Measurements from ENCODE around the gene HSPB8. TPM values are rescaled to one million over a fixed set of nuclear protein-coding genes. Genes with fewer than 3 reads are reported as not detected.

Gene HSPB8
- total and polyA plus RNA-seq, 2 of the 8 experiments (the other 6 are each of a cell fraction or from before 2014, with no cell fraction given) = 11.7 to 28.2 TPM

DNA sequence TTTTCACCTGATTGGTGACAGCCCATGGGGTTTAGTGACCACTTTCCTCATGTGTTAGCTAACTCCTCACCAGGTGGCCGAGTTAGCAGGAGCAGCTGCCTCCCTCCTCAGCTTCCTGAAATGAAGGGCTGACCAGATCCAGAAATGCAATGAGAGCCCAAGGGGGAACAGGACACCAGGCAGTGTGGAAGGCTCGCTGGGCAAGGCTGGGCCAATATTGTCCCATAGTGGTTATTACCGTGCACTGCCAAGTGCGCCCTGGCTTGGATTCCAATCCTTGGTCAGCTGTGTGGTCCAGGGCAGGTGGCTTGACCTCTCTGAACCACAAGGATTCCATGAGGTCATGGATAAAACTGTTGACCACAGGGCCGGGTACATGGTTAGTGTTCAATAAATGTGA lies 3.6 kb upstream of the HSPB8 start:
- Histone ChIP-seq H2BK15ac (ENCODE audit: low read length) (no peak overlapping the region), H3K36me3 (ENCODE audit: control insufficient read depth in 2 of 4, insufficient read depth in 4 of 4, low read length in 3 of 4) (no peaks in the 10 kb centered on the region), H3K79me1 (ENCODE audit: low read depth, low read length) (no peaks in the 10 kb centered on the region), H4K20me1 (replicated peaks in 1 of 2; ENCODE audit: control insufficient read depth in 1 of 2, insufficient read depth in 2 of 2, low read length in 2 of 2) (no peaks in the 10 kb centered on the region), H3K27ac (ENCODE audit: low read depth, low read length) (no peak overlapping the region), H2BK5ac (ENCODE audit: low read depth, low read length) (no peak overlapping the region), H3K4ac (replicated peaks; ENCODE audit: insufficient read length, low read depth, low read length) (no peak overlapping the region), H3K4me1 (replicated peaks in 1 of 4; ENCODE audit: control insufficient read depth in 3 of 4, insufficient read depth in 4 of 4, low read length in 3 of 4) (peaks cover 12 to 30% (median 16%) of the 10 kb centered on the region in 4 experiments), H3K23me2 (ENCODE audit: low read depth, low read length) (no peaks in the 10 kb centered on the region; the same call in 1 of the 2 replicates), H4K8ac (ENCODE audit: extremely low read depth, insufficient read depth, low read length) (no peak overlapping the region; the same call in 1 of the 2 replicates), H3K56ac (replicated peaks; ENCODE audit: insufficient read length, low read depth, low read length) (no peak overlapping the region), H3K4me3 (ENCODE audit: extremely low read depth in 1 of 4, insufficient read depth in 2 of 4, low read depth in 3 of 4, low read length in 4 of 4) (no peak overlapping the region), H3K9me3 (ENCODE audit: insufficient read depth in 2 of 2, low read depth in 1 of 2, low read length in 1 of 2) (no peaks in the 10 kb centered on the region), H2BK120ac (replicated peaks; ENCODE audit: low read depth, low read length) (no peak overlapping the region), H2BK20ac (ENCODE audit: low read length) (0 out of 2 replicates have a peak overlapping the region, but pooled peaks have one; percentile 8), H4K91ac (replicated peaks; ENCODE audit: insufficient read length, low read length) (peak overlapping the region; percentile 52), H2AK5ac (ENCODE audit: low read depth, low read length) (no peak overlapping the region), H4K5ac (ENCODE audit: insufficient read length, low read depth, low read length) (no peak overlapping the region), H3K27me3 (replicated peaks in 1 of 4; ENCODE audit: control insufficient read depth in 3 of 4, extremely low read depth in 1 of 4, insufficient read depth in 3 of 4, low read length in 3 of 4) (no peaks in the 10 kb centered on the region; a peak in 1 of 7 replicates), H2BK12ac (ENCODE audit: low read depth, low read length) (peak overlapping the region; percentile 22; the same call in 1 of the 2 replicates), H3K14ac (ENCODE audit: insufficient read length) (no peak overlapping the region), H3K18ac (ENCODE audit: extremely low read depth, low read length) (no peak overlapping the region), H3K23ac (ENCODE audit: insufficient read length) (no peak overlapping the region), H3K4me2 (ENCODE audit: insufficient read depth in 1 of 2, low read depth in 2 of 2, low read length in 2 of 2) (no peak overlapping the region), H2AFZ (ENCODE audit: low read length) (no peak overlapping the region), H3K9ac (replicated peaks in 1 of 4; ENCODE audit: extremely low read depth in 1 of 4, low read depth in 3 of 4, low read length in 3 of 4) (no peak overlapping the region), H3K79me2 (ENCODE audit: control insufficient read depth in 1 of 2, insufficient read depth in 2 of 2, low read length in 2 of 2) (peaks cover 0 to 2% of the 10 kb centered on the region in 2 experiments; a peak in 1 of 4 replicates)
- TF ChIP-seq ZNF274 (IDR thresholded peaks at IDR 0.05; ENCODE audit: borderline replicate concordance, extremely low read depth, low read length) (no peak), POLR2A (IDR thresholded peaks at IDR 0.05; ENCODE audit: control extremely low read depth in 1 of 2, low read depth in 2 of 2, low read length in 2 of 2) (no peak), KDM1A (IDR thresholded peaks at IDR 0.05; ENCODE audit: borderline replicate concordance, low read length) (0 out of 2 replicates have a peak, but pooled peaks have one; percentile 41), HDAC6 (IDR thresholded peaks at IDR 0.05; ENCODE audit: low read depth, low read length) (no peak), CHD1 (IDR thresholded peaks at IDR 0.05; ENCODE audit: low read depth, low read length) (no peak)
- DNase-seq (ENCODE audit: low read depth in 1 of 2, low spot score in 2 of 2) = no peak
- 93% methylated on average over 5 of the region's 5 CpGs; no CpG with 5 or more reads in 1 of the 2 experiments for WGBS, 2 experiments (ENCODE audit: extremely low coverage in 1 of 2, insufficient coverage in 1 of 2, insufficient read length in 1 of 2, insufficient replicate concordance in 2 of 2, low coverage in 1 of 2, low lambda C conversion rate in 2 of 2, missing lambda C conversion rate in 1 of 2)
- CTCF ChIA-PET (ENCODE audit: partially characterized antibody) = interaction anchor here (1.1 to 2.9 kb wide), 6 partner anchors 13 to 238 kb away, joined by 3 to 12 read pairs (median 3); no protein-coding TSS in a partner anchor
- POLR2A ChIA-PET (ENCODE audit: partially characterized antibody) = interaction anchor here (1.1 to 1.4 kb wide), 3 partner anchors 11 to 30 kb away, joined by 3 read pairs; no protein-coding TSS in a partner anchor
- no peak for FAIRE-seq

All from H1 (cell line).